Neural cell (in vitro differentiated cells): ENCODE measurements around the gene CTTN.

Source experiments
- CTCF ChIP-seq: fragments of 450-650 bp; IDR thresholded peaks from 2 replicates; pipeline ENCODE4 v1.5.1; 2014; ENCODE audit warnings: antibody characterized with exemption, mild to moderate bottlenecking, moderate library complexity; ENCODE audit not compliant: poor library complexity, severe bottlenecking
- EZH2 ChIP-seq: fragments of 200-600, 300-800 bp; shearing (Covaris generic), sonication (generic); IDR thresholded peaks from 2 replicates; pipeline ENCODE4 v1.6.1; 2014; ENCODE audit warnings: antibody characterized with exemption, low read length, borderline replicate concordance, mild to moderate bottlenecking; ENCODE audit not compliant: insufficient read depth, poor library complexity, severe bottlenecking
- POLR2AphosphoS5 ChIP-seq: IDR thresholded peaks from 2 replicates; pipeline ENCODE4 v1.6.1; 2012
- TAF1 ChIP-seq: IDR thresholded peaks from 2 replicates; pipeline ENCODE4 v1.6.1; 2012; ENCODE audit warnings: low read depth

DNA sequence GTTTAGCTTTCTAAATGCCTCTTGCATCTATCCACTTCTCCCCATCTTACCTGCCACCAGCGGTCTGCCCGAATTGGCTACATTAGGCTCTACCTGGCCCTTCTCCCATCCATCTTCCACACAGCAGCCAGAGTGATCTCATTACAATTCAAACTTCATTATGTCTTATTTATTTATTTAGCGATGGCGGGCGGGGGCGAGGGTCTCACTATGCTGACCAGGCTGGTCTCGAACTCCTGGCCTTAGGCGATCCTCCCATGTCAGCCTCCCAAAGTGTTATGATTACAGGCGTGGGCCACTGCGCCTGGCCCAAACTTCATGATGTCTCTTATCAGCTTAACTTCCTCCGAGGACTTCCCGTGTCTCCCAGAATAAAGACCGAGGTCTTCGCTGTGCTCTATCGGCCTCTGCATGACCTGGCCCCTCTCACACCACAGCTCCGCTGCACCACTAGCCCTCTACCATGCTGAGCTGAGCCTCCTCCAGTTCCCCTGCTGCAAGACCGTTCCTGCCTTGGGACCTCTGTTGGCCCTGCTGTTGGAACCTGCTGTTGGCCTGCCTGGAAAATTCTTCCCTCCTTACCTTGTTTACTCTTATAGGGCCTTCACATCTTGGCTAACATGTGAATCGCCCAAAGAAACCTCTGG, 870 bp upstream of the CTTN start:
- no peak for TF ChIP-seq POLR2AphosphoS5
- no peak for TF ChIP-seq CTCF
- TF ChIP-seq TAF1: no peak
- TF ChIP-seq EZH2: no peak
